Esophagus muscularis mucosa (tissue), 4 donors: ENCODE results near the gene CLGN. TPM values are rescaled to one million over a fixed set of nuclear protein-coding genes. Genes with fewer than 3 reads are reported as not detected.

Experiments
- DNase-seq: peaks from one replicate; pipeline ENCODE4 v3.0.0-alpha.2; 2017; ENCODE audit errors: extremely low spot score
- H3K27ac ChIP-seq, 4 donors: fragments of 200-600 bp; sonication (generic); replicated peaks in 1 of 4; 1 replicate in 3 of 4; 2 replicates in 1 of 4; pipeline ENCODE4 v1.5.1; 2016 to 2019; ENCODE audit warnings: mild to moderate bottlenecking in 1 of 4
- H3K27me3 ChIP-seq, 4 donors: fragments of 200-600 bp; sonication (generic); one replicate each; pipeline versions ENCODE4 v1.5.1 to v1.6.0; 2016 to 2019
- H3K36me3 ChIP-seq, 4 donors: fragments of 200-600 bp; sonication (generic); one replicate each; pipeline ENCODE4 v1.5.1; 2016 to 2019
- H3K4me1 ChIP-seq, 4 donors: fragments of 200-600 bp; sonication (generic); one replicate each; pipeline ENCODE4 v1.5.1; 2016 to 2019
- H3K4me3 ChIP-seq, 4 donors: fragments of 200-600 bp; sonication (generic); 1 replicate in 2 of 4; 2 replicates in 2 of 4; pipeline ENCODE4 v1.5.1; 2016 to 2019; ENCODE audit warnings: mild to moderate bottlenecking in 4 of 4, moderate library complexity in 1 of 4
- H3K9me3 ChIP-seq, 4 donors: fragments of 200-600 bp; sonication (generic); 1 replicate in 3 of 4; 2 replicates in 1 of 4; pipeline ENCODE4 v1.5.1; 2016 to 2019
- CTCF ChIP-seq, 3 experiments: fragments of 200-600 bp in 2 of 3; fragments of 450-650 bp in 1 of 3; sonication (generic) in 2 of 3; IDR thresholded peaks; one replicate each; pipeline ENCODE4 v1.5.1; 2017 to 2019; ENCODE audit warnings: antibody characterized with exemption in 3 of 3, mild to moderate bottlenecking in 2 of 3, moderate library complexity in 1 of 3
- EP300 ChIP-seq: sonication (generic); formaldehyde crosslinking; IDR thresholded peaks from one replicate; pipeline ENCODE4 v1.6.1; 2017; ENCODE audit warnings: antibody characterized with exemption
- POLR2A ChIP-seq: fragments of 450-650 bp; IDR thresholded peaks from one replicate; pipeline ENCODE4 v1.6.1; 2017; ENCODE audit warnings: antibody characterized with exemption, moderate library complexity, mild to moderate bottlenecking, low read depth
- POLR2AphosphoS5 ChIP-seq, 2 donors: sonication (generic); formaldehyde crosslinking; IDR thresholded peaks; one replicate each; pipeline ENCODE4 v1.6.1; 2017; ENCODE audit warnings: antibody characterized with exemption in 2 of 2
- WGBS: methylation state at CpG from one replicate; pipeline ENCODE4 v1.1.5; 2018; 5-methylcytosine and 5-hydroxymethylcytosine counted together
- intact Hi-C: fragments of 100-400 bp; cut with DNase I; formaldehyde crosslinking; loops from one replicate; pipeline ENCODE4 v1.15.1; 2023
- total RNA-seq, 4 donors: library from RNA; depleted of rRNA; stranded (reverse); fragments of >200 nt; gene quantifications; one replicate each; pipeline versions ENCODE4 v1.1.0 to v1.2.1, GENCODE V29; 2016

CLGN gene
- total RNA-seq, 4 donors from 2014 or later = 1.8 to 2.8 (median 2.2) TPM

GRCh38 chr4:140359562-140360427 lies 67.7 kb downstream of the CLGN start:
- intact Hi-C loops = loop anchor here (5.0 kb wide), 2 partner anchors 253 to 493 kb away; no protein-coding TSS in a partner anchor
- H3K27me3 ChIP-seq = no peaks in the 10 kb centered on the region
- no peak for DNase-seq
- H3K4me1 ChIP-seq = no peaks in the 10 kb centered on the region
- H3K36me3 ChIP-seq = no peaks in the 10 kb centered on the region
- 26% methylated on average over 7 of the region's 7 CpGs for WGBS
- no peak overlapping the region for H3K27ac ChIP-seq
- H3K4me3 ChIP-seq = no peak overlapping the region
- no peaks in the 10 kb centered on the region for H3K9me3 ChIP-seq
- TF ChIP-seq CTCF (IDR thresholded peaks at IDR 0.05) = peak; percentile 68 to 82 (median 78)
- no peak for TF ChIP-seq EP300

GRCh38 chr4:140358281-140358680 lies 69.2 kb downstream of the CLGN start:
- intact Hi-C loops = loop anchor here (5.0 kb wide), 1 partner anchor 254 kb away; no protein-coding TSS in a partner anchor
- TF ChIP-seq CTCF (IDR thresholded peaks at IDR 0.05) (no peak), POLR2AphosphoS5 (IDR thresholded peaks at IDR 0.05) (no peak), EP300 (no peak), POLR2A (no peak)
- WGBS = 0% methylated on average over 1 of the region's 1 CpG

GRCh38 chr4:140357868-140358267 lies 69.6 kb downstream of the CLGN start:
- no peak overlapping the region for H3K4me3 ChIP-seq
- WGBS = 81% methylated on average over 3 of the region's 3 CpGs
- intact Hi-C loops = loop anchor here (5.0 kb wide), 1 partner anchor 254 kb away; no protein-coding TSS in a partner anchor

More at GRCh38 chr4:140358281-140358680, 69.2 kb downstream of the CLGN start:
- Histone ChIP-seq H3K27ac (no peak overlapping the region), H3K4me1 (no peaks in the 10 kb centered on the region), H3K9me3 (no peaks in the 10 kb centered on the region), H3K36me3 (no peaks in the 10 kb centered on the region), H3K4me3 (no peak overlapping the region), H3K27me3 (no peaks in the 10 kb centered on the region)
- DNase-seq = no peak

GRCh38 chr4:140355288-140355687 lies 72.2 kb downstream of the CLGN start:
- H3K4me1 ChIP-seq = no peaks in the 10 kb centered on the region
- H3K4me3 ChIP-seq = no peak overlapping the region
- WGBS = 80% methylated on average over 1 of the region's 1 CpG
- TF ChIP-seq CTCF (IDR thresholded peaks at IDR 0.05) (no peak), POLR2AphosphoS5 (IDR thresholded peaks at IDR 0.05) (no peak), POLR2A (no peak), EP300 (no peak)
- H3K9me3 ChIP-seq = no peaks in the 10 kb centered on the region
- H3K27me3 ChIP-seq = no peaks in the 10 kb centered on the region
- DNase-seq = no peak
- intact Hi-C loops = loop anchor here (5.0 kb wide), 1 partner anchor 257 kb away; no protein-coding TSS in a partner anchor
- no peaks in the 10 kb centered on the region for H3K36me3 ChIP-seq
- no peak overlapping the region for H3K27ac ChIP-seq

More at GRCh38 chr4:140357868-140358267, 69.6 kb downstream of the CLGN start:
- H3K36me3 ChIP-seq = no peaks in the 10 kb centered on the region
- no peak for DNase-seq
- H3K9me3 ChIP-seq = no peaks in the 10 kb centered on the region
- TF ChIP-seq CTCF (IDR thresholded peaks at IDR 0.05) (no peak), EP300 (no peak), POLR2A (no peak), POLR2AphosphoS5 (IDR thresholded peaks at IDR 0.05) (no peak)
- H3K27ac ChIP-seq = no peak overlapping the region
- H3K4me1 ChIP-seq = no peaks in the 10 kb centered on the region
- H3K27me3 ChIP-seq = no peaks in the 10 kb centered on the region
